ENCODE measurements around the gene DGKI.
"Not testable (repeated sequence)": the region's sequence is repeated elsewhere in the genome, so short reads cannot be mapped to it uniquely, and the experiment has no call there.

Gene DGKI

GRCh38 chr7:137462847-137463246 is 383.9 kb downstream of the DGKI start:
- no peak for DNase-seq (ENCODE audit: low read depth in 2 of 2)
- TF ChIP-seq CTCF (IDR thresholded peaks at IDR 0.05; ENCODE audit: low read depth, low read length): no peak
- H3K4me3 ChIP-seq (replicated peaks in 1 of 2; ENCODE audit: low read depth in 2 of 2, low read length in 2 of 2): no peak overlapping the region

DNA sequence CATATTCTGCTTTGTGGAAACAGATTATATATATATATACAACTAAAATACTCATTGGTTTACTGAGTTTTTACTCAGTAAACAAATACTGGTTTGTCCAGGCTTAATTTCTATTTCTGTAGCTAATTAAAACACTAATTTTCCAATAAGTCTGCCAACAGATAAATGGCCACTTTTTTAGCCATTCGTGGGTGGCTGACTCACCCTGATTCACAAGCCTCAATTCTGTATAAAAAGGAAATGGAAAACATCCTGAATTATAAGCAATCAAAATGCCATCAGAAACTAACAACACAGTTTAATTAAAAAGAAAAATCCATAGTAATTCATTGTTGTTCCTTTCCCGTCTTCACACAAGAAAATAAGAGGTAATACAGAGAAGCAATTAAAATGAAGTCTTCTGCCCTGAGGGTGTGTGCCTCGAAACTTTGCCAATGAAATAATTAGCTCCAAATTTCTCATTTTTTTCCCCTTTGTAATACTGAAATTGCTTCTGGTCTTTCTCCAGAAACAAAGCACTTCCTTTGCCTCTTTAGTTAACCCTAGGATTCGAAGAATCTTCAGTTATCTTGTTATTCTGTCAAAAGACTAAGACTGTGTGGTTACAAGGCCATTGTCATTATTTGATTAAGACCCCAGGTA is 384.6 kb downstream of the DGKI start:
- TF ChIP-seq CTCF (IDR thresholded peaks at IDR 0.05; ENCODE audit: low read depth, low read length): no peak
- H3K4me3 ChIP-seq (replicated peaks in 1 of 2; ENCODE audit: low read depth in 2 of 2, low read length in 2 of 2): no peak overlapping the region
- peak; percentile 34 to 52 for DNase-seq (ENCODE audit: low read depth in 2 of 2)

DNA sequence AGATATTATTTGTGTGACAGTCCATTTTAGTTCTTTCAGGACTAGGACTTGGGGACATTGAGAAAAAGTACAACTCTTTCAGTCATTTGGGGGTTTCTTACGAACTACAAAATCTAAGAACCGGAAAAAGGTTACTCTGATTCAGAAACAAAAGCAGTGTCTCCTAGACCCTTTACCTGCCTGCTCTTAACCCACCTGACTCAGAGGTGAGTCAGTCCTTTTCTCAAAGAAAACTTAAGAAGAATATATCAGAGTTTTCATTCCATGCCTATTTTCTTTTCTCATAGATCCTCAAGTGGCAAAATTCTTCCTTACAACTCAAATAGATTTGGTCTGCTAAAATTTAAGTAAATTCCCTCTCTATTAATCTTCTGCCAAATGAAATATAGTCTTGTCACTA is 388.4 kb downstream of the DGKI start:
- DNase-seq (ENCODE audit: low read depth in 2 of 2): no peak
- no peak for TF ChIP-seq CTCF (IDR thresholded peaks at IDR 0.05; ENCODE audit: low read depth, low read length)
- no peak overlapping the region for H3K4me3 ChIP-seq (replicated peaks in 1 of 2; ENCODE audit: low read depth in 2 of 2, low read length in 2 of 2)

GRCh38 chr7:137454767-137455166 is 392.0 kb downstream of the DGKI start:
- H3K4me3 ChIP-seq (replicated peaks in 1 of 2; ENCODE audit: low read depth in 2 of 2, low read length in 2 of 2): no peak overlapping the region
- TF ChIP-seq CTCF (IDR thresholded peaks at IDR 0.05; ENCODE audit: low read depth, low read length): no peak
- DNase-seq (ENCODE audit: low read depth in 2 of 2): peak; percentile 83 to 98

- no peak overlapping the region for H3K4me3 ChIP-seq (replicated peaks in 1 of 2; ENCODE audit: low read depth in 2 of 2, low read length in 2 of 2)
- TF ChIP-seq CTCF (IDR thresholded peaks at IDR 0.05; ENCODE audit: low read depth, low read length): peak; percentile 57
- DNase-seq (ENCODE audit: low read depth in 2 of 2): peak; percentile 72 to 75
Measured at GRCh38 chr7:137454246-137454724, 392.5 kb downstream of the DGKI start.

- no peak overlapping the region for H3K4me3 ChIP-seq (replicated peaks in 1 of 2; ENCODE audit: low read depth in 2 of 2, low read length in 2 of 2)
- no peak for DNase-seq (ENCODE audit: low read depth in 2 of 2)
- no peak for TF ChIP-seq CTCF (IDR thresholded peaks at IDR 0.05; ENCODE audit: low read depth, low read length)
Measured at GRCh38 chr7:137453356-137453755, 393.4 kb downstream of the DGKI start.

GRCh38 chr7:137449016-137449415 is 397.8 kb downstream of the DGKI start:
- DNase-seq (ENCODE audit: low read depth in 2 of 2): no peak
- no peak overlapping the region for H3K4me3 ChIP-seq (replicated peaks in 1 of 2; ENCODE audit: low read depth in 2 of 2, low read length in 2 of 2)
- no peak for TF ChIP-seq CTCF (IDR thresholded peaks at IDR 0.05; ENCODE audit: low read depth, low read length)

- DNase-seq (ENCODE audit: low read depth in 2 of 2); H3K4me3 ChIP-seq (replicated peaks in 1 of 2; ENCODE audit: low read depth in 2 of 2, low read length in 2 of 2): not testable (repeated sequence)
Measured at GRCh38 chr7:137448572-137448971, 398.2 kb downstream of the DGKI start.

Measured in cardiac fibroblast (primary cell).